Nephron (organoid): Measurements from ENCODE around the gene ZBTB24.
"Not testable (repeated sequence)": the region's sequence is repeated elsewhere in the genome, so short reads cannot be mapped to it uniquely, and the experiment has no call there.

Experiments
- H3K27ac Mint-ChIP-seq, 3 experiments: 2 replicates each; pipeline ENCODE4 v1.8.0; 2020; ENCODE audit warnings: mixed read lengths in 3 of 3, mild to moderate bottlenecking in 2 of 3, moderate library complexity in 1 of 3
- H3K27me3 Mint-ChIP-seq: 2 replicates; pipeline ENCODE4 v1.8.0; 2021; ENCODE audit warnings: low read depth, mild to moderate bottlenecking, moderate library complexity, mixed read lengths
- H3K36me3 Mint-ChIP-seq: 2 replicates; pipeline ENCODE4 v1.8.0; 2020; ENCODE audit warnings: low read depth, mixed read lengths
- H3K4me1 Mint-ChIP-seq: 2 replicates; pipeline ENCODE4 v1.8.0; 2020; ENCODE audit warnings: mixed read lengths
- H3K4me3 Mint-ChIP-seq, 3 experiments: 2 replicates each; pipeline ENCODE4 v1.8.0; 2020; ENCODE audit warnings: mild to moderate bottlenecking in 3 of 3, mixed read lengths in 3 of 3, moderate library complexity in 2 of 3
- H3K9me3 Mint-ChIP-seq: 2 replicates; pipeline ENCODE4 v1.8.0; 2020; ENCODE audit warnings: mixed read lengths
- CTCF ChIP-seq, 3 experiments: fragments of 200-600 bp; sonication (generic); IDR thresholded peaks; one replicate each; pipeline ENCODE4 v1.5.0; 2021; ENCODE audit warnings: antibody characterized with exemption in 3 of 3; ENCODE audit not compliant: unreplicated experiment in 3 of 3

The ZBTB24 gene

GRCh38 chr6:109523478-109523877, 40.5 kb upstream of the ZBTB24 start:
- H3K9me3 Mint-ChIP-seq: peaks cover 10% of the 10 kb centered on the region
- no peaks in the 10 kb centered on the region for H3K27me3 Mint-ChIP-seq
- no peaks in the 10 kb centered on the region for H3K4me1 Mint-ChIP-seq
- H3K27ac Mint-ChIP-seq: no peak overlapping the region
- H3K4me3 Mint-ChIP-seq: no peak overlapping the region
- H3K36me3 Mint-ChIP-seq: peaks cover 4% of the 10 kb centered on the region
- TF ChIP-seq CTCF (IDR thresholded peaks at IDR 0.05; ENCODE audit: unreplicated experiment in 3 of 3): no peak

GRCh38 chr6:109521080-109521479, 38.1 kb upstream of the ZBTB24 start:
- peaks cover 10% of the 10 kb centered on the region for H3K9me3 Mint-ChIP-seq
- no peaks in the 10 kb centered on the region for H3K27me3 Mint-ChIP-seq
- H3K27ac Mint-ChIP-seq: no peak overlapping the region
- no peaks in the 10 kb centered on the region for H3K4me1 Mint-ChIP-seq
- no peak overlapping the region for H3K4me3 Mint-ChIP-seq
- H3K36me3 Mint-ChIP-seq: peaks cover 4% of the 10 kb centered on the region
- TF ChIP-seq CTCF (IDR thresholded peaks at IDR 0.05; ENCODE audit: unreplicated experiment in 3 of 3): no peak

GRCh38 chr6:109519647-109520046, 36.6 kb upstream of the ZBTB24 start:
- not testable (repeated sequence) for H3K27ac Mint-ChIP-seq, H3K4me1 Mint-ChIP-seq, H3K4me3 Mint-ChIP-seq, H3K27me3 Mint-ChIP-seq, H3K36me3 Mint-ChIP-seq
- H3K9me3 Mint-ChIP-seq: peaks cover 10% of the 10 kb centered on the region

- Mint-ChIP-seq H3K4me1 (peaks cover 14% of the 10 kb centered on the region), H3K9me3 (no peaks in the 10 kb centered on the region), H3K27ac (no peak overlapping the region), H3K36me3 (no peaks in the 10 kb centered on the region), H3K4me3 (no peak overlapping the region), H3K27me3 (no peaks in the 10 kb centered on the region)
- no peak for TF ChIP-seq CTCF (IDR thresholded peaks at IDR 0.05; ENCODE audit: unreplicated experiment in 3 of 3)
These were observed 33.9 kb upstream of the ZBTB24 start for GRCh38 chr6:109516929-109517328.

GRCh38 chr6:109515781-109516409, 32.9 kb upstream of the ZBTB24 start:
- H3K9me3 Mint-ChIP-seq: no peaks in the 10 kb centered on the region
- no peak overlapping the region for H3K4me3 Mint-ChIP-seq
- no peak overlapping the region for H3K27ac Mint-ChIP-seq

GRCh38 chr6:109514946-109515345, 31.9 kb upstream of the ZBTB24 start:
- Mint-ChIP-seq H3K4me1 (peaks cover 18% of the 10 kb centered on the region), H3K36me3 (no peaks in the 10 kb centered on the region), H3K27me3 (no peaks in the 10 kb centered on the region), H3K27ac (no peak overlapping the region), H3K9me3 (no peaks in the 10 kb centered on the region), H3K4me3 (no peak overlapping the region)
- TF ChIP-seq CTCF (IDR thresholded peaks at IDR 0.05; ENCODE audit: unreplicated experiment in 3 of 3): no peak

More at GRCh38 chr6:109515781-109516409, 32.9 kb upstream of the ZBTB24 start:
- H3K4me1 Mint-ChIP-seq: peaks cover 18% of the 10 kb centered on the region
- TF ChIP-seq CTCF (IDR thresholded peaks at IDR 0.05; ENCODE audit: unreplicated experiment in 3 of 3): no peak
- H3K27me3 Mint-ChIP-seq: no peaks in the 10 kb centered on the region
- no peaks in the 10 kb centered on the region for H3K36me3 Mint-ChIP-seq
